GM21360 (cell line): ENCODE data around the gene SGK1.

Experiments used
- ATAC-seq: cut with Tn5 transposase; IDR thresholded peaks from one replicate; pipeline ENCODE4 v1.9.1; 2021; ENCODE audit warnings: mild to moderate bottlenecking, moderate library complexity; ENCODE audit not compliant: unreplicated experiment

The SGK1 gene

DNA sequence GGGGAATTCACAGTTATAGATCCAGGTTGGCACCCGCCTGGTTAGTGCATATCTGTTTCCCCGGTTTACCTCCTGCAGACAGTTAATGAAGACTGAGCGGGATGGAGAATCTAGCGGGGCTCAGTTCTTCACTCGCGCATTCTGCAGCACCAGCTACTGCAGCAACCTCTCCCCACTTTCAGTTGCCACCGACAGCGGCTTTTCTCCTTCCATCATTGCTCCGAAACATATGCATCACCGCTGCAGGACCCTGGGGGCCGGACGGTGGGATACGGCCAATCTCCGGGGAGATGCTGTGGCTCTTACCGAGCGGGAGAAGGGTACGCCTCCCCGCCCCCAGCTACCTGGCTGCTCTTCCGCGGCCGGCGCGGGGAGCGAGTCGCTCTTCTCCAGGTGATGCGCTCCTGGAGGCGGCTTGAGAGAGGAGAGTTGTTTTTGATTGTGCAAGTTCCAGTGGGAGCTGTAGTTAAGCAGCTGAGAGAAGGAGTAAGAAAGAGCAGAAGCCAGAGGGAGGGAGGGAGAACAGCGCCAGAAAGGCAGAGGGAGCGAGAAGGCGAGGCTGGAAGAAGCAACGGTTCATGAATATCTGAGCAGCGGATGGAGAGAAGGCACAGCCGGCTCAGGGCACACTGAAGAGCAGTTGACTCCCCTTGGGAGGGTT, at the start of gene SGK1:
Gene SGK1, minus strand, starts transcription at position 642 of the 661 bp plus-strand sequence. CDS start 652 bp downstream, outside the sequence.
- ATAC-seq: no peak

GRCh38 chr6:134363323-134364039, 45.6 kb upstream of the SGK1 start:
- no peak for ATAC-seq

DNA sequence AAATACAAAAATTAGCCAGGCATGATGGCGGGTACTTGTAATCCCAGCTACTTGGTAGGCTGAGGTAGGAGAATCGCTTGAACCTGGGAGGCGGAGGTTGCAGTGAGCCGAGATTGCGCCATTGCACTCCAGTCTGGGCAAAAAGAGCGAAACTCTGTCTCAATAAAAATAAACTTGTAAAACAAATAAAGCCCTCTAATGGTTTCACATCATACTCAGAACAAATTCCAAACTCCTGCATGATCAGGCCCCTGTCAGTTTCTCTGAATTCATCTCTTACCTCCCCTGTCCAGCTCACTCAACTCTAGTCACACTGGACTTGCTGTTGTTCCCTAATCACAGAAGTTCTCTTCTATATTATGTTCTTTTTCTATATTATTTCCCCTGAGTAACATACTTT, 43.1 kb upstream of the SGK1 start:
- no peak for ATAC-seq

GRCh38 chr6:134359302-134359701, 41.4 kb upstream of the SGK1 start:
- no peak for ATAC-seq

DNA sequence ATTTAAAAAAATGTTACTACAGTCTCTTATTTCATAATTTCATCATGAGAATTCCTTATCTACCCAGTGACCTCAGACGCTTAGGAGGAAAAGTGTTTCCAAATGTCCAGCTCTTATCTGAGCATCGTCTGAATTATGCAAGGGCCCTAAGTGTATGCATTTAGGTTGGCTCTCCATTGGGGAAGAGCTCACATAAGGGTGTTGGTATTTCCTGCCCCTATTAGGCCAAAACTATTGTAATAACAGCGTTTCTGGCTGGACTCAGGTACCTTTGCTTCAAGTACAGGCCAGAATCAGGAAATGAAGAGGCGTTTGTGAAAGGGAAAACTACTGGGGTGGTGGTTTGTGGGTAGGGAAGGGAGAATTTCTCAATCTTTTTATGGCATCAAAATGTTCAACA, 40.4 kb upstream of the SGK1 start:
- ATAC-seq: no peak

DNA sequence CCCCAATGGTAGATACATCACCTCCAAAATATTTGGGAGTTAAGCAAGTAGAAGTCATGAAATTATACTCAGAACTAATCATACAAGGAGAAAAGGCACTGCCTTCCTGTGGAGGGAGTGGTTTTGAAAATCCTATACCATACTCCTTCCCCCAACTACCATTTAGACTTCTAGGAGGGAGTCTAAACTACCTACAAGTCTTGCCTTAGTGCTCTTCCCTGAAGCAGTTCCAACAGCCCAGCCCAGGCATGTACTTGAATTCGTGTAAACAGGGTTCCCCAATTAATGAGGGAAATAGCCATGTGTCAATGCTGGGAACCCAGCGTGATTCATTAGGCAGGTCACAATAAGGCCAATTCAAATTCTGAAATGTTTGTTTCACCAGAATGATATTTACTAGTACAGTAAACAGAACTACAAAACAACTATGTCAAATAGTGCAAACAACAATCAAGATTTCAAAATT, 39.1 kb upstream of the SGK1 start:
- no peak for ATAC-seq

DNA sequence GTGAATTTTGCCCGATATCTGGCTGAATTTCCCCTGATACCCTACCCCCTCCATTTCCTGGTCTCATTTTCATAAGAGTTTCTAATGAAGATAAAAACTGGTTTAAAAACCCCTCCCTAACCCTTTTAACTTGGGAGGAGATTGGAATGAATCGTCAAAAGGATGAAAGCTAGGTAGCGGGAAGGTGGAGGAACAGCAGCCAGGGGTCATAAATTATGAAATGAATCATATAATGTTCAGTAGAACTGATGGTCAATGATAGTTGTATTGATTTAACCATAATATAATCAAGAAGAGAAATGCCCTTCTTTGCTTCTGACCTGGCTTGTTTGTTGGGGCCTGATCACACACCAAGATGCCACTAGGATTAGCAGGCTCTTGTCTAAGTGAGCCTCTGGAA, 38.5 kb upstream of the SGK1 start:
- ATAC-seq: no peak

DNA sequence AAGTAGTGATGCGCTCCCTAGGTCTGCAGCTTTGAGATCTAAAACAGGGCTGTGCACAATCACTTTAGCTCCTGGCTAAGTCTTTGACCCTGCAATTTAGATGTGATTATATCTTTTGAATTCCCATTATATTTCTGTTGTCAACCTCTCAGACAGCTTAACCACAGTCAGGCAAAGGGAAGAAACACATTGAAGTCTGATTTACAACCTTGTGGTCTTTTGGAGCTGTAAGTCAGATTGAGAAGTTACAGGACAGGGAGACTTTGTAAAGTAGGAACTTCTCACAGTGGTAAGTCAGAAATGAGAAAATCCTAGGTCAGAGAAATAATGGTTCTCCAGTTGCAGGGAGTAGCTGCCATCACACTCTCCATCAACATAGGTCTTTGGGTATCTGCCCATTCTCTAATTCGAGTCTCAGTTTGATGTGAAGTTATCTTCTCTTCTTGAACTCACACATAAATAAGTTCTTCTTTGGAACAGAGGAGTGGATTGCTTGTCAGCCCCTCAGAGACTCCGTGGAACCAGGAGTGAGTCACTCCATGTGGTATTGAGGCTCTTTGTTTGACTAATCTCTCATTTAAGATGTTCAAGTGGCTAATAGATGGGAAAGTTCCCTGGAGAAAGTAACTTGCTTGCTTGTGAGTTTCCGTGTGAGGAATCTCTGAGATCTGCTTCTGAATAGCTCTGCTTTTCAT, 35.0 kb upstream of the SGK1 start:
- ATAC-seq: no peak

- ATAC-seq: no peak
These were observed 33.9 kb upstream of the SGK1 start for GRCh38 chr6:134351615-134352474.

DNA sequence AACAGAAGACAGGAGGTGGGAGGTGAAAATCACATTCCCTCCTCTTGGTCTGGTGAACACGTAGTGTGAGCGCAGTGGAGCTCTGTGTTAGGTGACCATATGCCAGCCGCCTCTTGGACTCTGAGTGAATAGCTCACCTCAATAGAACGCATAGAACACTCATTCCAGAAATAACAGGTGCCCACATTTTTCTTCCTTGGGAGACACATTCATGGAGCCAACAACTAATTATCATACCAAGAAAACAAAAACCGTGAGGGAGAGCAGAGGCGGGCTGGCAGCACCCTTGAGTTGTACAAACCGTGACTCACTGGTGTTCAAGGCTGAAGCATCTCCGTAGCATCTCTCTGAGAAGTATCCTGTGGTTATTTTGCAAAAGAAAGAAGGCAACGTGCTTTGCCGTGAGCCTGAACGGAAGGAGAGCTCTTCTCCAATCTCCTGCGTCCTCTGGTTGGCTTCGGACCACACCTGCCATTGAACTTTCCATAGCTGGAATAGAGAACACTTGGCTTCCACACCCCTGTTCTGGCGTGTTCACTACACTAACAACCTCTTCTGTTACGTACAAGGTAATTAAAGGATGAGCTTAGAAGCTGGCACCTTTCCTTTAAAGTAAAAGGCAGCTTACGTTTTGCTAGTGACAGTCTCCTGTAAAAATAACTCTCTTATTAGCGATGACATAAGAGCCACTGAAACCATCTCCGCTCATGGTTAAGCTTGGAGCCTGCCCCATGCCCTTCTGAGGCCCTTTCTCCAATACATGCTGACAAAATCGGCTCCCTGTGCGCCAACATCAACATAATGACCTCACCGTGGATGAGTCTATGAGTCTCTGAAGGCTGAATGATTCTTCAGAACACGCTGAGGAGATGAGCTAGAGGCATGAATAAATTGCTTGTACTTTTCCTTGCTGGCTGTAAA, 30.2 kb upstream of the SGK1 start:
- ATAC-seq: no peak

DNA sequence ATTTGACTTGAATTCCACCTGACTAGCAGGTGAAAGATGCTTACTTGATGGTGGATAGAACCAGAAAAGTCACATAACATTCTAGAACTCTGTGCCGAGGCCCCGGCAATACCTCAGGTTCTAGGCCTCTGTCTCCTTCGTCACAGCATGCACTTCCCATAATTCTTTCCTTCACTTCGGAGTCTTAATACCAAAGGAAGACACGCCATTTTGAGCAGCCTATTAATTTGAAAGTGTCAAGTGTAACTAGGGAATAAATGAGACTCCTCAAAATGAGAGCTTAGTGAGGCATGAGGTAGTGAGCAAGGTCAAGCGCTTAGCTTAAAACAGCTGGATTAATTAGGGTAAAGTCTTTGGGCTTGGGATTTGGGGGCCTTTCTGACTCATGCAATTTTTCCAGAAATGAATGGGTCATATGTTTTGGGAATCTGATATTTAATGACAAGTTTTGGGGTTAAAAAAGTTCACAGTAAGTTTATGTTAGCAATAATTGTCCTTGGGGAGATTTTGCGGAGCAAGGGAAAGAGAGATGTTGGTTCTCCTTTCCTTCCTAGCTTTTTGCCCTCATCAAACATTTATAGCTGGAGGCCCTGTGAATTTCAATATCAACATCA, 29.1 kb upstream of the SGK1 start:
- no peak for ATAC-seq

- no peak for ATAC-seq
These were observed 27.9 kb upstream of the SGK1 start for GRCh38 chr6:134345789-134346188.

GRCh38 chr6:134343066-134343465, 25.2 kb upstream of the SGK1 start:
- ATAC-seq: no peak

GRCh38 chr6:134341999-134342567, 24.2 kb upstream of the SGK1 start:
- no peak for ATAC-seq

- no peak for ATAC-seq
These were observed 22.5 kb upstream of the SGK1 start for GRCh38 chr6:134340179-134340975.

GRCh38 chr6:134339216-134339615, 21.3 kb upstream of the SGK1 start:
- ATAC-seq: no peak

GRCh38 chr6:134331256-134331655, 13.3 kb upstream of the SGK1 start:
- no peak for ATAC-seq

DNA sequence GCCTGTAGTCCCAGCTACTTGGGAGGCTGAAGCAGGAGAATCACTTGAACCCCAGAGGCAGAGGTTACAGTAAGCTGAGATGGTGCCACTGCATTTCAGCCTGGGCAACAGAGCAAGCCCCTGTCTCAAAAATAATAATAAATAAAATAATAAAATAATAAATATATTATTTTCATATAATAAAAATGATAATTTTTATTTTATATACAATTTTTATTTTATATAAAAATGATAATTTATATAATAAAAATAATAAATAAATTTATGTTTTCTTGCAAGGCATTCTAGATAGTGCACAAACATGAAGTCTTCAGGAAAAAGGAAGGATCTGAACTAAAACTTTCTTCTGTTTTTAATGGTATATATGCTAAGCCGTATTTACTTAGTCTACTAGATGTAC, 12.6 kb upstream of the SGK1 start:
- no peak for ATAC-seq
